HG02981 (cell line): ENCODE data around the gene PCNT.
"Not testable (repeated sequence)": the region's sequence is repeated elsewhere in the genome, so short reads cannot be mapped to it uniquely, and the experiment has no call there.

Experiments
- ATAC-seq: cut with Tn5 transposase; IDR thresholded peaks from one replicate; pipeline ENCODE4 v1.9.1; 2021; ENCODE audit warnings: mild to moderate bottlenecking, moderate library complexity; ENCODE audit not compliant: unreplicated experiment

The PCNT gene

GRCh38 chr21:46424621-46425020 lies 100.7 kb downstream of the PCNT start:
- no peak for ATAC-seq

DNA sequence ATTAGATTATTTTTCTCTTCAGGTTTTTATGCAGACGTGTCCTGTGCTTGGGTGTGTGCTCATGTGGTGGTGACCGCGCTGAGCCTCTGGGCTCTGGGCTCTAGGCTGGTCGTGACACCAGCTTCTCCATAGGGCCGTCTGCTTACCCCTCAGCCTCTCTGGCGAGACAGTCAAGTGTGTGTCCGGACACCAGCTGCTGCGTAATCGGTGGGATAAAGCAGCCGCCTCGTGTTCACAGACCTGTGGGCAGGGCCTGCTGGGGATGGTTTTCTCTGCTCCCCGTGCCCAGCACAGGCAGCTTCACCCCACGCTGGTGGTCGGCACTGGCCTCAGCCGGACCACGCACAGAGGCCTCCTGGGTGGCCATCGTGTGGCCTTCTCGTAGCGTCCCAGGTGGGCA lies 101.1 kb downstream of the PCNT start:
- no peak for ATAC-seq

GRCh38 chr21:46425571-46425970 lies 101.6 kb downstream of the PCNT start:
- no peak for ATAC-seq

DNA sequence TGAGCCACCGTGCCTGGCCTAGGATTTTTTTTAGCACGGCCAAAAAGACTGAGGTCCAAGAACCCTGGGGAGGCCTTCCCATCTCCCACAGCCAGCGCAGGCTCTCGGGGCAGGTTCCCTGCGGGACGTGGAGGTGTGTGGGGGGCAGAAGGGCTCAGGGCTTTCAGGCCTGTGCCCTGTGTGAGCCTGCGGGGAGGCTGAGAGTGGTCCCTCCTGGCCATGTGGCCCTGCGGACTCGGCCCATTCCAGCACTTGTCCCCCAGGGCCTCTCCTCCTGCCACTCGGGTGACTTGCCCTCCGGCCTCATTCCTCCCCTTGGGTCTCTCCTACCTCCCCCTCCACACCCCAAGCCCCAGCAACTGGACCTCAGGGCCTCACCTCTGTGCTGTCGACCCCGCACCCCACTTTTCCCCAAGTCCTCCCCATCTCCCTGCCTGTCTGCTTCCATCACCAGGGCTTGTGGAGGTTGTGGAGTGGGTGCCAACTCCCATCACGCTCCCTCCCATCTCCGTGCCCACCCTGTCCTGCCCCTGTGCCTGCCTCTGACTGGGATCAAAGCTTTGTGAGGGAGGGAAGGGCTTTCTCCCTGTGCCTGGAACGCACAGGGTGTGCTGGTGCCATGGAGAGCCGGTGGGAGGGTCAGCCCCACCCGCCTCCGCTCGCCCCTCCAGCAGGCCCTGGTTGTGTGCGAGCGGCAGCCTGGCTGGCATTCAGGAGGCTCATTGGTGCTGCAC lies 102.5 kb downstream of the PCNT start:
- no peak for ATAC-seq

- ATAC-seq, result no peak
Measured at GRCh38 chr21:46427516-46427915, 103.6 kb downstream of the PCNT start.

- no peak for ATAC-seq
Measured at GRCh38 chr21:46428286-46428685, 104.3 kb downstream of the PCNT start.

DNA sequence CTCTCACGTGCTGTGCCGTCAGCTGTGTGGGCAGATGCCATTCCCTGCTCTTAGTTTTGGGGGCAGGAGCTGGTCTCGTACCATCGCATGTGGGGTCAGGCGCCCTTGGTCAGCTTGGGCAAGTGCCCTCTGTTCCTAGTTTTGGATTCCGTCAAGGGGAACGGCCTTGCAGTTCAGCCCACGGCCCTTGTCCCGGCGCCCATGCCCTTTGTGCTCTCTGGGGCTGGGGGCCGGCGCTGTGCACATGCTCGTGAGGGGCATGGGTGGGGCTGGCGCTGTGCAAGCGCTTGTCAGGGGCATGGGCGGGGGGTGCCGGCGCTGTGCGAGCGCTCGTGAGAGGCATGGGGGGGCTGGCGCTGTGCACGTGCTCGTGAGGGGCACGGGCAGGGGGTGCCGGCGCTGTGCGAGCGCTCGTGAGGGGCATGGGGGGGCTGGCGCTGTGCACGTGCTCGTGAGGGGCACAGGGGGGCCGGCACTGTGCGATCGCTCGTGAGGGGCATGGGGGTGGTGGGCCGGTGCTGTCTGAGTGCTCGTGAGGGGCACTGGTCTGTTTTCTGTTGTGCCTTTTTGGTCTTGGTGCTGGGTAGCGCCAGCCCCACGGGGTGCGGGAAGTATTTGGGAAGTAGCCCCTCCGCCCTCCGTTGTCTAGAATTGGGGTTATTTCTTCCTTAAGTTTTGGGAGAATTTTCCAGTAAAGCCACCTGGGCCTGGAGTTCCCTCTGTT lies 105.2 kb downstream of the PCNT start:
- no peak for ATAC-seq

- ATAC-seq, result no peak
Measured at GRCh38 chr21:46429754-46430681, 106.1 kb downstream of the PCNT start.

DNA sequence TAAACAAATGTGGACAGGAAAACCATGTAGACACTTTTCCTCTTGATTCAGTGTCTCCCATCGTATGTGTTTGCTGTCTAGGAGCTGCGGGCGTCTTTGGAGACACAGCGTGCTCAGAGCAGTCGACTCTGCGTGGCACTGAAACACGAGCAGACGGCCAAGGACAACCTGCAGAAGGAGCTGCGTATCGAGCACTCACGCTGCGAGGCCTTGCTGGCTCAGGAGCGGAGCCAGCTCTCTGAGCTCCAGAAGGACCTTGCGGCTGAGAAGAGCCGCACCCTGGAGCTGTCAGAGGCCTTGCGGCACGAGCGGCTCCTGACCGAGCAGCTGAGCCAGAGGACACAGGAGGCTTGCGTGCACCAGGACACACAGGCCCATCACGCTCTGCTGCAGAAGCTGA lies 107.5 kb downstream of the PCNT start:
- no peak for ATAC-seq

GRCh38 chr21:46431884-46432488 lies 108.0 kb downstream of the PCNT start:
- ATAC-seq, result no peak

GRCh38 chr21:46433116-46433515 lies 109.2 kb downstream of the PCNT start:
- ATAC-seq, result not testable (repeated sequence)

- ATAC-seq, result no peak
Measured at GRCh38 chr21:46434322-46434958, 110.5 kb downstream of the PCNT start.

DNA sequence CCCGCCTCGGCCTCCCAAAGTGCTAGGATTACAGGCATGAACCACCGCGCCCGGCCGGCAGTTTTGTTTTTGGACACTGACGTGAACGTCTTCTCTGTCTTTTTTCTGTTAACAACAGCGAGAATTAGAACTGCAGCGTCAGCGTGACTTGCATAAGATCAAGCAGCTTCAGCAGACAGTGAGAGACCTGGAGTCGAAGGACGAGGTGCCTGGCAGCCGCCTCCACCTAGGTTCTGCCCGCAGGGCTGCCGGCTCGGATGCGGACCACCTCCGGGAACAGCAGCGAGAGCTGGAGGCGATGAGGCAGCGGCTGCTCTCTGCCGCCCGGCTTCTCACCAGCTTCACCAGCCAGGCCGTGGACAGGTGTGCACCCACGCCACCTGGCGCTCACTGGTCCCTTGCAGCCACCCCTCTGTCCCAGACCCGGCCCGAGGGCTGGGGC lies 111.9 kb downstream of the PCNT start:
- no peak for ATAC-seq

- no peak for ATAC-seq
Measured at GRCh38 chr21:46436621-46437020, 112.7 kb downstream of the PCNT start.

DNA sequence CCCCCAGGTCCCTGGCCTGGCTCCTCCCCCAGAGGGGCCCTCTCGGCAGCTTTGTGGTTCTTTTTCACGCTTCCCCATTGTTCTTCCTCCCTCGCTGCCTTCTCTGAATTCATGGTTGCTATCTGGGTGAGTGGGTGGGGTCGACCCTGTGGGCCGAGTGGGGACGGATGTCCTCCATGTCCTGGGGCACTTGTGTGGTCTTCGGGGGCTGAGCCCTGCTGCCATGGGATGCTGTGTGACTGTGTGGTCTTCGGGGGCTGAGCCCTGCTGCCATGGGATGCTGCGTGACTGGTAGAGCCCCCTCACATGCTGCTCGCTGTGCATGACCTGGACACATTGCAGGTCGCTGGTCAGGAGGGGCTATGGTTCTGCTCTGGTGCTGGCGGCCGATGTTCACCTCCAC lies 113.1 kb downstream of the PCNT start:
- ATAC-seq, result no peak

DNA sequence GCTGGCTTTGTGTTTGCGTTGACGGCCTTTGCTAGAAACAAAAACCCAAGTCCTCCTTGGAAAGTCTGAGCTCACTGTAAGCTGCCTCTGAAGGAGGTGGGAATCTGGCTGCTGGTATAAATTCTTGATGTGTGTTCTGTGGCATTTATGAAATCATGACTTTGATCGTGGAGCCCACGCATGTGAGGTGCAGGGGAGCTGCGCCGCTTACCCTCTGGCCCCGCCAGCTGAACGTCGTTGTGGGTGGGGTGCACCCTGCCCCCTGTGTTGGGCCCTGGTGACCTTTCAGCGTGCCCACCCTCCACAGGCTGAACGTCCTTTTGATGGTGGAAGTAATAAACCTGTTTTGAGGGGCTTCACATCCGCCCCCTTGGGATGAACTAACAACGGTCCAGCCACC lies 113.6 kb downstream of the PCNT start:
- ATAC-seq, result no peak

- ATAC-seq, result no peak
Measured at GRCh38 chr21:46438241-46438640, 114.3 kb downstream of the PCNT start.

GRCh38 chr21:46439906-46440305 lies 116.0 kb downstream of the PCNT start:
- ATAC-seq, result no peak

GRCh38 chr21:46441331-46441730 lies 117.4 kb downstream of the PCNT start:
- no peak for ATAC-seq

DNA sequence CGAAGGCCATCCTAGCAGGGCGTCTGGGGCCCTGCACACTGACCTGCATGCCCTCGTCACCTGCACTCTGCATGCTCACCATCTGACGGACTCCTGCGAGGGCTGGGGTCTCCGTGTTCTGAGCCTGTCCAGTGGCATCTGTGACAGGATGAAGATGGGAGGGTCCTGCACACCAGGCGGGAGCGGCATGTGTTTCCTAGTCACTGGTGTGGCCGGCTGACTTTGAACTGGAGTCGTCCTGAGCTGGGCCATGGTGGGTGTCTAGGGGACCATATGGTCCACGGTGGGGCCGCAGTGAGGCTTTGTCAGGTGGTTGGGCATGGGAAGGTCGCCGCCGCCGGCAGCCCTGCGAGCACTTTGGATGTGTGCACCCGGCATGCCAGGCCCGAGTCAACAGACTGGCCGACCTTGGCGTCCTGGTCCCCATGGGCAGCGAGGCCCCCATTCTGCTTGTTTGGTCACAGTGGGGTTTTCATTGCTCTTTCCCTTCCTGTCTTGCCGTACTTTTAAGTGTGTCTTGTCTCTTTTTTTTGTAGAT lies 118.1 kb downstream of the PCNT start:
- no peak for ATAC-seq
